ENCODE measurements around the gene HBS1L.

- TF ChIP-seq CTCF (IDR thresholded peaks at IDR 0.05 in 2 of 3, conservative IDR thresholded peaks at IDR 0.05 in 1 of 3; ENCODE audit: control insufficient read depth in 2 of 3, extremely low read depth in 1 of 3, insufficient read depth in 1 of 3, low read depth in 3 of 3, low read length in 3 of 3) (no peak), JUNB (IDR thresholded peaks at IDR 0.05) (no peak), BMI1 (IDR thresholded peaks at IDR 0.05; ENCODE audit: borderline replicate concordance) (no peak), CREB1 (IDR thresholded peaks at IDR 0.05; ENCODE audit: low read depth) (no peak), ASH2L (IDR thresholded peaks at IDR 0.05; ENCODE audit: borderline replicate concordance, low read depth) (no peak), CEBPB (IDR thresholded peaks at IDR 0.05; ENCODE audit: borderline replicate concordance in 1 of 2, low read depth in 2 of 2, low read length in 2 of 2) (no peak), NR2F1 (conservative IDR thresholded peaks at IDR 0.05) (no peak)
These were observed 27.3 kb upstream of the HBS1L start for GRCh38 chr6:135081966-135082365.

All from GM12878 (cell line).